Endothelial cell of umbilical vein (primary cell): ENCODE data around the gene ADRB2. TPM values are rescaled to one million over a fixed set of nuclear protein-coding genes. Genes with fewer than 3 reads are reported as not detected.

ENCODE experiments used
- BruUV-seq: library from RNA; stranded (reverse); fragments of 400-500 nt; replicated peaks from 2 replicates; lab custom pipeline; 2021; lab: Mats Ljungman, UMichigan
- CTCF ChIA-PET: fragments of 300-600, 350-600 bp; sonication (Branson Sonifier 250); formaldehyde crosslinking; loops from one replicate; lab custom pipeline; 2021; ENCODE audit warnings: antibody characterized with exemption, inconsistent platforms; lab: Charles Lee
- POLR2A ChIA-PET: fragments of 300-600, 350-600 bp; sonication (Branson Sonifier 250); formaldehyde crosslinking; loops from one replicate; lab custom pipeline; 2021; ENCODE audit warnings: antibody characterized with exemption, inconsistent platforms; lab: Charles Lee
- DNase-seq: peaks from one replicate; pipeline ENCODE4 v3.0.0-alpha.2; 2011; ENCODE audit warnings: low read depth, low spot score
- FAIRE-seq: peaks from 2 replicates; lab custom pipeline; 2011; peaks lifted over from hg19 to GRCh38; lab: Jason Lieb, UNC
- H2AFZ ChIP-seq: 2 replicates; pipeline ENCODE4 v1.6.0; 2012; ENCODE audit warnings: low read depth, low read length, control low read depth, inconsistent platforms
- H3K27ac ChIP-seq: 2 replicates; pipeline ENCODE4 v1.5.1; 2011; ENCODE audit warnings: low read depth, mild to moderate bottlenecking, control low read depth, low read length, moderate library complexity; ENCODE audit not compliant: insufficient read depth
- H3K27me3 ChIP-seq, 2 experiments: 2 replicates each; pipeline versions ENCODE4 v1.6.0 to v1.6.1; 2011; ENCODE audit warnings: low read length in 2 of 2, mixed read lengths in 1 of 2; ENCODE audit not compliant: control insufficient read depth in 2 of 2, insufficient read depth in 2 of 2
- H3K36me3 ChIP-seq, 2 experiments: 2 replicates in 1 of 2; 3 replicates in 1 of 2; pipeline ENCODE4 v1.5.1; 2011; ENCODE audit warnings: low read length in 2 of 2, mild to moderate bottlenecking in 1 of 2, moderate library complexity in 1 of 2; ENCODE audit not compliant: control insufficient read depth in 2 of 2, insufficient read depth in 2 of 2; ENCODE audit errors: extremely low read depth in 1 of 2
- H3K4me1 ChIP-seq: 3 replicates; pipeline ENCODE4 v1.5.1; 2011; ENCODE audit warnings: mild to moderate bottlenecking, low read length; ENCODE audit not compliant: control insufficient read depth, insufficient read depth; ENCODE audit errors: extremely low read depth
- H3K4me2 ChIP-seq: 2 replicates; pipeline ENCODE4 v1.6.1; 2011; ENCODE audit warnings: low read length, control low read depth, mixed read lengths; ENCODE audit not compliant: insufficient read depth
- H3K4me3 ChIP-seq, 3 experiments: fragments of 200-600 bp in 1 of 3; sonication (generic), shearing (Covaris generic) in 1 of 3; replicated peaks in 1 of 3; 2 replicates each; pipeline ENCODE4 v1.5.1; 2011 to 2016; ENCODE audit warnings: control low read depth in 3 of 3, low read length in 3 of 3, mild to moderate bottlenecking in 2 of 3, inconsistent platforms in 1 of 3, low read depth in 1 of 3, moderate library complexity in 1 of 3; ENCODE audit not compliant: insufficient read depth in 1 of 3
- H3K79me2 ChIP-seq: 2 replicates; pipeline ENCODE4 v1.6.0; 2012; ENCODE audit warnings: low read length, inconsistent platforms; ENCODE audit not compliant: control insufficient read depth, insufficient read depth
- H3K9ac ChIP-seq: replicated peaks from 2 replicates; pipeline ENCODE3; 2011; ENCODE audit warnings: low read length, control low read depth; ENCODE audit not compliant: insufficient read depth; ENCODE audit errors: extremely low read depth
- H3K9me1 ChIP-seq: replicated peaks from 3 replicates; pipeline ENCODE4 v1.6.0; 2011; ENCODE audit warnings: mild to moderate bottlenecking, low read length; ENCODE audit not compliant: control insufficient read depth, insufficient read depth; ENCODE audit errors: extremely low read depth
- H3K9me3 ChIP-seq: replicated peaks from 2 replicates; pipeline ENCODE4 v1.5.1; 2012; ENCODE audit warnings: low read length, inconsistent platforms; ENCODE audit not compliant: control insufficient read depth, insufficient read depth
- H4K20me1 ChIP-seq: replicated peaks from 2 replicates; pipeline ENCODE3; 2011; ENCODE audit warnings: mild to moderate bottlenecking, low read length; ENCODE audit not compliant: control insufficient read depth, insufficient read depth; ENCODE audit errors: extremely low read depth
- EZH2 ChIP-seq: IDR thresholded peaks from 2 replicates; pipeline ENCODE4 v1.6.1; 2012; ENCODE audit warnings: borderline replicate concordance, low read depth, mild to moderate bottlenecking, moderate library complexity, low read length, inconsistent platforms; ENCODE audit not compliant: severe bottlenecking
- FOS ChIP-seq: IDR thresholded peaks from 2 replicates; pipeline ENCODE4 v1.6.1; 2011; ENCODE audit warnings: mild to moderate bottlenecking, low read length, moderate library complexity, borderline replicate concordance; ENCODE audit not compliant: insufficient read depth
- GATA2 ChIP-seq: IDR thresholded peaks from 2 replicates; pipeline ENCODE4 v1.7.0; 2011; ENCODE audit warnings: low read depth, mild to moderate bottlenecking, moderate library complexity, mixed read lengths, low read length; ENCODE audit not compliant: insufficient read length, insufficient read depth
- JUN ChIP-seq: IDR thresholded peaks from 2 replicates; pipeline ENCODE4 v1.6.1; 2011; ENCODE audit warnings: borderline replicate concordance, low read depth; ENCODE audit not compliant: insufficient read length, insufficient read depth
- MAX ChIP-seq: IDR thresholded peaks from 2 replicates; pipeline ENCODE4 v1.6.1; 2011; ENCODE audit not compliant: insufficient read depth, insufficient read length
- MYC ChIP-seq: IDR thresholded peaks from one replicate; pipeline ENCODE4 v1.6.1; 2011; ENCODE audit warnings: mild to moderate bottlenecking, low read depth, low read length
- POLR2A ChIP-seq: IDR thresholded peaks from 2 replicates; pipeline ENCODE4 v1.6.1; 2012; ENCODE audit warnings: low read depth, mild to moderate bottlenecking, control low read depth, low read length
- POLR2AphosphoS5 ChIP-seq: IDR thresholded peaks from 2 replicates; pipeline ENCODE4 v1.6.1; 2012; ENCODE audit warnings: low read depth, mild to moderate bottlenecking, control low read depth, low read length, moderate library complexity; ENCODE audit not compliant: insufficient read depth
- dilution Hi-C: fragments of 300-500 bp; cut with MboI; formaldehyde crosslinking; loops from one replicate; pipeline ENCODE4 v1.15.0; 2019; ENCODE audit warnings: low sequenced_read_pairs; ENCODE audit not compliant: extremely low pct_ligation_motif_present
- intact Hi-C: fragments of 100-400 bp; cut with micrococcal nuclease; formaldehyde crosslinking; loops from one replicate; pipeline ENCODE4 v1.10.0; 2022
- polyA plus RNA-seq, 4 experiments: library from polyadenylated mRNA; depleted of rRNA in 3 of 4; stranded (reverse) in 3 of 4; unstranded in 1 of 4; fragments of >200 nt; gene quantifications; 2 replicates each; pipeline versions ENCODE4 v1.2.1 to v1.2.3, GENCODE V29; 2011 to 2012; ENCODE audit warnings: missing spikeins in 1 of 4
- total RNA-seq: library from RNA; stranded (reverse); gene quantifications from 2 replicates; pipeline ENCODE4 v1.2.3, GENCODE V29; 2021
- TF ChIP-seq, protein P1 (sequence below), 2 donors: IDR thresholded peaks; 1 replicate in 1 of 2; 2 replicates in 1 of 2; pipeline ENCODE4 v1.5.1; 2011; ENCODE audit warnings: low read length in 2 of 2, mild to moderate bottlenecking in 2 of 2, moderate library complexity in 2 of 2, control low read depth in 1 of 2, inconsistent platforms in 1 of 2, low read depth in 1 of 2; ENCODE audit not compliant: insufficient read depth in 1 of 2; ENCODE audit errors: extremely low read depth in 1 of 2

ADRB2 gene
- total and polyA plus RNA-seq, 2 donors (not counting 3 experiments of a cell fraction or from before 2014, with no cell fraction given): 0.86 to 0.88 TPM

- CTCF ChIA-PET: interaction anchor here (0.8 to 1.5 kb wide), 5 partner anchors 10 to 315 kb away, joined by 3 to 5 read pairs (median 4); no protein-coding TSS in a partner anchor
- DNase-seq: no peak
- POLR2A ChIA-PET: no interaction called here
Measured at GRCh38 chr5:148799737-148800527, 26.5 kb upstream of the ADRB2 start.

More at GRCh38 chr5:148799737-148800527, 26.5 kb upstream of the ADRB2 start:
- BruUV-seq: no TSS peak
- Histone ChIP-seq H3K9me1 (no peaks in the 10 kb centered on the region), H3K27me3 (no peaks in the 10 kb centered on the region), H3K9ac (no peak overlapping the region), H3K4me1 (peaks cover 2% of the 10 kb centered on the region), H3K4me2 (no peak overlapping the region), H3K79me2 (no peaks in the 10 kb centered on the region), H3K36me3 (no peaks in the 10 kb centered on the region), H2AFZ (no peak overlapping the region), H3K4me3 (no peak overlapping the region), H3K27ac (no peak overlapping the region), H3K9me3 (no peaks in the 10 kb centered on the region), H4K20me1 (no peaks in the 10 kb centered on the region)
- TF ChIP-seq EZH2: no peak
- no peak for TF ChIP-seq GATA2
- no peak for TF ChIP-seq FOS
- no peak for TF ChIP-seq MYC
- no peak for TF ChIP-seq POLR2A
- TF ChIP-seq, protein P1, sequence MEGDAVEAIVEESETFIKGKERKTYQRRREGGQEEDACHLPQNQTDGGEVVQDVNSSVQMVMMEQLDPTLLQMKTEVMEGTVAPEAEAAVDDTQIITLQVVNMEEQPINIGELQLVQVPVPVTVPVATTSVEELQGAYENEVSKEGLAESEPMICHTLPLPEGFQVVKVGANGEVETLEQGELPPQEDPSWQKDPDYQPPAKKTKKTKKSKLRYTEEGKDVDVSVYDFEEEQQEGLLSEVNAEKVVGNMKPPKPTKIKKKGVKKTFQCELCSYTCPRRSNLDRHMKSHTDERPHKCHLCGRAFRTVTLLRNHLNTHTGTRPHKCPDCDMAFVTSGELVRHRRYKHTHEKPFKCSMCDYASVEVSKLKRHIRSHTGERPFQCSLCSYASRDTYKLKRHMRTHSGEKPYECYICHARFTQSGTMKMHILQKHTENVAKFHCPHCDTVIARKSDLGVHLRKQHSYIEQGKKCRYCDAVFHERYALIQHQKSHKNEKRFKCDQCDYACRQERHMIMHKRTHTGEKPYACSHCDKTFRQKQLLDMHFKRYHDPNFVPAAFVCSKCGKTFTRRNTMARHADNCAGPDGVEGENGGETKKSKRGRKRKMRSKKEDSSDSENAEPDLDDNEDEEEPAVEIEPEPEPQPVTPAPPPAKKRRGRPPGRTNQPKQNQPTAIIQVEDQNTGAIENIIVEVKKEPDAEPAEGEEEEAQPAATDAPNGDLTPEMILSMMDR (IDR thresholded peaks at IDR 0.05; ENCODE audit: extremely low read depth in 1 of 2, insufficient read depth in 1 of 2, low read depth in 1 of 2, low read length in 2 of 2): no peak
- TF ChIP-seq POLR2AphosphoS5: no peak
- no peak for TF ChIP-seq JUN
- TF ChIP-seq MAX: no peak
- no peak for FAIRE-seq
- dilution Hi-C loops: no loop called here
- intact Hi-C loops: no loop called here
